RPMI8226 (cell line): ENCODE results near the gene NUMA1.

Experiments used
- DNase-seq: peaks from one replicate; pipeline ENCODE4 v3.0.0-alpha.2; 2015

Gene NUMA1

GRCh38 chr11:72061739-72062396 is 18.5 kb downstream of the NUMA1 start:
- no peak for DNase-seq

- no peak for DNase-seq
Measured at GRCh38 chr11:72058416-72059034, 21.8 kb downstream of the NUMA1 start.

GRCh38 chr11:72048766-72049460 is 31.4 kb downstream of the NUMA1 start:
- DNase-seq: no peak

- DNase-seq: no peak
Measured at GRCh38 chr11:72045849-72046248, 34.5 kb downstream of the NUMA1 start.

GRCh38 chr11:72042064-72042745 is 38.1 kb downstream of the NUMA1 start:
- no peak for DNase-seq

- peak; percentile 47 for DNase-seq
Measured at GRCh38 chr11:72041364-72042063, 38.8 kb downstream of the NUMA1 start.

- DNase-seq: peak; percentile 90
Measured at GRCh38 chr11:72040491-72041363, 39.6 kb downstream of the NUMA1 start.

- DNase-seq: no peak
Measured at GRCh38 chr11:72039856-72040401, 40.4 kb downstream of the NUMA1 start.

- no peak for DNase-seq
Measured at GRCh38 chr11:72039031-72039855, 41.1 kb downstream of the NUMA1 start.

- no peak for DNase-seq
Measured at GRCh38 chr11:72038491-72038890, 41.9 kb downstream of the NUMA1 start.

GRCh38 chr11:72037554-72038311 is 42.6 kb downstream of the NUMA1 start:
- no peak for DNase-seq

- DNase-seq: no peak
Measured at GRCh38 chr11:72036687-72037086, 43.7 kb downstream of the NUMA1 start.

GRCh38 chr11:72030472-72031045 is 49.8 kb downstream of the NUMA1 start:
- DNase-seq: no peak

GRCh38 chr11:72026090-72026489 is 54.3 kb downstream of the NUMA1 start:
- no peak for DNase-seq

- DNase-seq: no peak
Measured at GRCh38 chr11:72024069-72024754, 56.1 kb downstream of the NUMA1 start.

GRCh38 chr11:72023335-72023734 is 57.0 kb downstream of the NUMA1 start:
- DNase-seq: no peak

- no peak for DNase-seq
Measured at GRCh38 chr11:72018171-72018570, 62.2 kb downstream of the NUMA1 start.

GRCh38 chr11:72015511-72016061 is 64.8 kb downstream of the NUMA1 start:
- no peak for DNase-seq
